GM12801 (cell line): Measurements from ENCODE around the gene CENPX.

ENCODE experiments used
- CTCF ChIP-seq: IDR thresholded peaks from one replicate; pipeline ENCODE4 v1.5.1; 2011; ENCODE audit warnings: control low read depth; ENCODE audit not compliant: insufficient read length; ENCODE audit errors: extremely low read depth

CENPX gene

GRCh38 chr17:82022310-82022980 lies at the start of gene CENPX:
Gene CENPX, minus strand, starts transcription at chr17:82022878. Its CDS starts 17 bp downstream, at chr17:82022861.
- TF ChIP-seq CTCF: no peak

GRCh38 chr17:82070611-82071010 lies 47.9 kb upstream of the CENPX start:
- no peak for TF ChIP-seq CTCF

- TF ChIP-seq CTCF: no peak
Observed at GRCh38 chr17:82065638-82066303, 43.1 kb upstream of the CENPX start, which contains the start of gene DUS1L. Gene DUS1L, minus strand, starts transcription at chr17:82065804. Its CDS starts 745 bp downstream, at chr17:82065059.

GRCh38 chr17:82065193-82065637 lies 42.5 kb upstream of the CENPX start:
- no peak for TF ChIP-seq CTCF

- TF ChIP-seq CTCF: no peak
Observed at GRCh38 chr17:82064433-82065192, 41.9 kb upstream of the CENPX start.

GRCh38 chr17:82063424-82064415 lies 41.0 kb upstream of the CENPX start:
- TF ChIP-seq CTCF: no peak
